Measurements from ENCODE around the gene AIPL1.

DNA sequence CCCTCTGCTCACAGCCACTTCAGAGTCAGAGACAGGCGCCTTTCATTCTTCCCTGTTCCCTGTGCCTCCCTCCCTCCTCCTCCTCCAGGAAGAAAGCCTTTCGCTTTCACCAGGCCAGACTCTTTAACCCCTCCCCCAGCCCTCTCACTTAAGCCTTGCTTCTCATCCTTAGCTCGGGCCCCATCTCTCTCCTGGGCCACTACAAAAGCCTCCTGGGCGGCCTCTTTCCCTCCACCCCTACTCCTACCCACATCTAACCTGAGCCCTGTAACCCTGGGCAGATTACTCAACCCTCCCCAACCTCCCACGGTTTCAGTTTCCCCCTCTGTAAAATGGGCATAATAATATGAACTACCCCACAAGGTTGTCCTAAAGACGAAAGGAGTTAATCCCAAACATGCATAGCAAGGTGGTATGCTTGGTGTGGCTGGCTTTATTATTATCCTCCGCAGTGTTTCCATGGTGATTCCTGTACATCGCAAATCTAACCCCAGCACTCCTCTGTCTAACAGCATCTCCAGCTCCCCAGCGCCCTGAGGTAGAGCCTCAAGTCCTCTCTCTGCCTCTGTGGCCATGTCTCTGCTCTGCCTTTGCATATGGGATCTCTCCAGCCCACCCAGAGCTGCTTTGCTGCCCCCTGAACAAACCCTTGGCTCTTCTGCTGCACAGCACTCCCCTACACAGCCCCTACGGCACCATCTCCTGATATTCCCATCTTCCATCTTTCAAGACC, 27.0 kb upstream of the AIPL1 start:
- TF ChIP-seq CTCF (conservative IDR thresholded peaks at IDR 0.05; ENCODE audit: low read length) = no peak
- TF ChIP-seq EZH2phosphoT487 (IDR thresholded peaks at IDR 0.05; ENCODE audit: borderline replicate concordance) = no peak
